ENCODE results near the gene KIF18B. TPM values are rescaled to one million over a fixed set of nuclear protein-coding genes. Genes with fewer than 3 reads are reported as not detected.

Gene KIF18B
- total and polyA plus RNA-seq, 8 donors: 2.9 to 24.5 (median 12.9) TPM

DNA sequence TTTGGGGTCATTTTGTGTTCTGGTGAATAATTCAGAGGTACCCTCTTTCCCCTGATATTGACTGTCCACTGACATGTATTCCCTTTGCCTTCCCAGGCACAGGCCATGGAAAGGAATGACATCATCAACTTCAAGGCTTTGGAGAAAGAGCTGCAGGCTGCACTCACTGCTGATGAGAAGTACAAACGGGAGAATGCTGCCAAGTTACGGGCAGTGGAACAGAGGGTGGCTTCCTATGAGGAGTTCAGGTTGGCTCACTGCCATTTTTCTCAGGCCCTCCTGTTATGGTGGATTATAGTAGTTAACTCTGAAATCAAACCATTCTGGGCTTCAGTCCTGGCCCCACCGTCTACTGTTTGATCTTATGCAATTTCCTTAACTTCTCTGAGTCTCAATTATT, 46.7 kb downstream of the KIF18B start:
- H3K9me3 ChIP-seq: no peaks in the 10 kb centered on the region
- peak; percentile 6 for ATAC-seq
- intact Hi-C loops (cut with DNase I): no loop called here

DNA sequence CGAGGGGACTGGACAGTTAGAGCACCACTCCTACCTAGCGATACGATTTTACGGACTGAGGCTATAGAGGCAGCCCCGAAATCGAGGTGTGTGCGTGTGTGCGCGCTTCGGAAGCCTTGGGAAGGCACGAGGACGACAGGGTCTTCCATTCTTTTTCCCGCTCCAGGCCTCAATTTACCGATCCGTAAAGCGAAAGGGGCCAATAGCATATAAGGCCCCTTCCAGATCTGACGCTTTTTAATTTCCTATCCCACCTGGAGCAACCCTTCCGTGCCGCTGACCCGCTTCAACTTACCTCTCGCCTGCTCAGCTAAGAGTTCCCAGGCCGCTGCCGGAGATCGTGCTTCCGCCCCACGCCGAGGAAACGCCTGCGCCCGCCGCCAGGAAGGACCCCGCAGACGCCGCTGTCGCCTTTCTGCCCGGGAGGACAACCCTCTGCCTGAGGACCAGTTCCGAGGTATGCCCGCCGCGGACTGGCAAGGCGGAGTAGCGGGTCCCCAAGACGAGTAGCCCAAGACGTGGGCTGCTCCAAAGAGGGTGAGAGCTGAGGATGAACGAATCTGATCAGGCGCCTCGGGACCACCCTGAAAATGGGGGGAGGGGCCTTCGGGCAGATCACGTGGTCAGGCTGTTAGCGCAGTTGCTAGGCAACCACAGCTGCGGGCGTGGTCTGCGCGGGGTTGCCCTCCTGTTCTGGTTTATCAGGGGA, 48.3 kb downstream of the KIF18B start, which contains the start of gene EFTUD2:
Gene EFTUD2, minus strand, starts transcription at position 372 of the 709 bp plus-strand sequence. CDS start 4,924 bp downstream, outside the sequence.
- peaks cover 0 to 17% of the 10 kb centered on the region in 2 donors for H3K36me3 ChIP-seq
- H3K4me3 ChIP-seq: peak within 1 kb of the TSS; percentile 75 to 83
- DNase-seq (peak; percentile 93 to 97 (median 95)), ATAC-seq (peak; percentile 96)
- H3K27ac ChIP-seq: peak within 1 kb of the TSS; percentile 95
- TF ChIP-seq, protein P1, sequence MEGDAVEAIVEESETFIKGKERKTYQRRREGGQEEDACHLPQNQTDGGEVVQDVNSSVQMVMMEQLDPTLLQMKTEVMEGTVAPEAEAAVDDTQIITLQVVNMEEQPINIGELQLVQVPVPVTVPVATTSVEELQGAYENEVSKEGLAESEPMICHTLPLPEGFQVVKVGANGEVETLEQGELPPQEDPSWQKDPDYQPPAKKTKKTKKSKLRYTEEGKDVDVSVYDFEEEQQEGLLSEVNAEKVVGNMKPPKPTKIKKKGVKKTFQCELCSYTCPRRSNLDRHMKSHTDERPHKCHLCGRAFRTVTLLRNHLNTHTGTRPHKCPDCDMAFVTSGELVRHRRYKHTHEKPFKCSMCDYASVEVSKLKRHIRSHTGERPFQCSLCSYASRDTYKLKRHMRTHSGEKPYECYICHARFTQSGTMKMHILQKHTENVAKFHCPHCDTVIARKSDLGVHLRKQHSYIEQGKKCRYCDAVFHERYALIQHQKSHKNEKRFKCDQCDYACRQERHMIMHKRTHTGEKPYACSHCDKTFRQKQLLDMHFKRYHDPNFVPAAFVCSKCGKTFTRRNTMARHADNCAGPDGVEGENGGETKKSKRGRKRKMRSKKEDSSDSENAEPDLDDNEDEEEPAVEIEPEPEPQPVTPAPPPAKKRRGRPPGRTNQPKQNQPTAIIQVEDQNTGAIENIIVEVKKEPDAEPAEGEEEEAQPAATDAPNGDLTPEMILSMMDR (IDR thresholded peaks at IDR 0.05): peak in 1 of 2 donors; percentile 26
- intact Hi-C loops (cut with DNase I): no loop called here
- no peaks in the 10 kb centered on the region for H3K9me3 ChIP-seq
- H3K4me1 ChIP-seq: peaks cover 6 to 53% of the 10 kb centered on the region in 2 donors
- H3K27me3 ChIP-seq: no peaks in the 10 kb centered on the region

More for the DNA sequence above, 46.7 kb downstream of the KIF18B start:
- TF ChIP-seq, protein P1 (IDR thresholded peaks at IDR 0.05): no peak
- Histone ChIP-seq H3K4me1 (peaks cover 6 to 63% of the 10 kb centered on the region in 2 donors), H3K27me3 (no peaks in the 10 kb centered on the region), H3K27ac (peak overlapping the region in 1 of 2 donors; percentile 95), H3K36me3 (peaks cover 0 to 9% of the 10 kb centered on the region in 2 donors), H3K4me3 (no peak overlapping the region)
- peak in 1 of 4 donors; percentile 41 for DNase-seq

DNA sequence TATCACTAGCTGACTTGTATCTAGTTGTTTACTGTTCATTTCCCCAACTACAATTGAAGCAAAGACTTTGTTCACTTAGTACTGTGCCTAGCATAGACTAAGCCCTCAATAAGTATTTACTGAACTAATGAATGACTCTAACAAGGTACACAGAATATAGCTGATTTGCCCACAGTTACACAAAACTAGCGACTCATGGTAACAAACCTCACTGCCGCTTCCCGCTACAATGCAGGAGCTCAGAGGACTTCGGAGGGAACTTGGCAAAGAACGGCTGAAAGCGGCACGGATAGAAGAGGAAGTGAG, 48.9 kb downstream of the KIF18B start:
- H3K9me3 ChIP-seq: no peaks in the 10 kb centered on the region
- TF ChIP-seq, protein P1 (IDR thresholded peaks at IDR 0.05): no peak
- intact Hi-C loops (cut with DNase I): no loop called here
- ATAC-seq (no peak), DNase-seq (peak in 2 of 4 donors; percentile 33 to 56)
- peaks cover 6 to 53% of the 10 kb centered on the region in 2 donors for H3K4me1 ChIP-seq
- H3K4me3 ChIP-seq: peak overlapping the region; percentile 75 to 83
- peaks cover 0 to 22% of the 10 kb centered on the region in 2 donors for H3K36me3 ChIP-seq
- H3K27me3 ChIP-seq: no peaks in the 10 kb centered on the region
- peak overlapping the region; percentile 95 for H3K27ac ChIP-seq

DNA sequence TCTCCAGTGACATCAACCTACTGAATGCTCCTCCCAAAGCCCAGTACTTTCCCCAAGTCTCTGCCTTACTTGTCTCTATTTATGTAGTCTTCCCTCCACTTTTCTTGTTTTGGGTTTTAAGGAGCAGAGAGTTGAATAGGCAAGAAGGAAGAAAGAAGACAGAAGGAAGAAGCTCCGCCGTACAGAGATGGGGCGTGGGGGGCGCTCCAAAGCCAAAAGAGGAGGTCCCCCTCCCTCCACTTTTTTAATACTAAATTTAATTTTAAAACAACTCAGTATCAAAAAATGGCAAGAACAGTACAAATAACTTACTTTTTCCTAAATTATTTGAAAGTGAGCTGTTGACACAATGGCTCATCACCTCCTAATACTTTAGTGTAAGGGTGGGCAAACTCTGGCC, 52.9 kb downstream of the KIF18B start:
- Histone ChIP-seq H3K4me1 (peaks cover 6 to 37% of the 10 kb centered on the region in 2 donors), H3K27me3 (no peaks in the 10 kb centered on the region), H3K4me3 (no peak overlapping the region), H3K27ac (no peak overlapping the region), H3K9me3 (no peaks in the 10 kb centered on the region), H3K36me3 (peaks cover 0 to 54% of the 10 kb centered on the region in 2 donors)
- no peak for DNase-seq
- TF ChIP-seq, protein P1 (IDR thresholded peaks at IDR 0.05): no peak
- intact Hi-C loops (cut with DNase I): no loop called here
- ATAC-seq: no peak

GRCh38 chr17:44892250-44892649, 55.3 kb downstream of the KIF18B start:
- TF ChIP-seq, protein P1 (IDR thresholded peaks at IDR 0.05): no peak
- Histone ChIP-seq H3K9me3 (no peaks in the 10 kb centered on the region), H3K27ac (no peak overlapping the region), H3K4me1 (peaks cover 0 to 45% of the 10 kb centered on the region in 2 donors), H3K36me3 (peaks cover 0 to 54% of the 10 kb centered on the region in 2 donors), H3K4me3 (no peak overlapping the region), H3K27me3 (no peaks in the 10 kb centered on the region)
- intact Hi-C loops (cut with DNase I): no loop called here
- ATAC-seq (no peak), DNase-seq (no peak)
